MM.1S (cell line): ENCODE measurements around the gene HINT3.

Source experiments
- EZH2phosphoT487 ChIP-seq: fragments of 300-600 bp; sonication (generic); IDR thresholded peaks from 2 replicates; pipeline ENCODE4 v1.6.1; 2018; ENCODE audit warnings: antibody characterized with exemption, low read length
- TF ChIP-seq, protein P1 (sequence below): fragments of 300-600 bp; sonication (generic); IDR thresholded peaks from 2 replicates; pipeline ENCODE4 v1.5.1; 2016; ENCODE audit warnings: antibody characterized with exemption, low read length, mixed read lengths

DNA sequence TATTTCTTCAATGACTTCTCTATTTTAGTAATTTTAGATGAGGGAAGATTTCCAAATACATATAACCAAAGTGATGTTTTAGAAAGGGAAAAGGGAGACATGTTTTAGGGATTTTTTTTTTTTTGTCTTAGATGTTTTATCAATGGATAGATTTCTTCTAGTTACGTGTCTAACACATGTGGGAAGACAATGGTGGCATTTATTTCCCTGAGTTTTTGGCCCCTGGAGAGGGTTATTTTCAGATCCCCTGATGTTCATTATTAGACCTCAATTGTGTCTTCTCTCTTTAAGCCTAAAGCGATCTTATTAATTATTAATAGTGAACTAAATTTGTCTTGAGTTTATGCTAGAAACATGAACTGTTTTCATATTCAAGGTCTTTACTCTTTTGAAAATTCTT lies 60.0 kb downstream of the HINT3 start:
- TF ChIP-seq, protein P1, sequence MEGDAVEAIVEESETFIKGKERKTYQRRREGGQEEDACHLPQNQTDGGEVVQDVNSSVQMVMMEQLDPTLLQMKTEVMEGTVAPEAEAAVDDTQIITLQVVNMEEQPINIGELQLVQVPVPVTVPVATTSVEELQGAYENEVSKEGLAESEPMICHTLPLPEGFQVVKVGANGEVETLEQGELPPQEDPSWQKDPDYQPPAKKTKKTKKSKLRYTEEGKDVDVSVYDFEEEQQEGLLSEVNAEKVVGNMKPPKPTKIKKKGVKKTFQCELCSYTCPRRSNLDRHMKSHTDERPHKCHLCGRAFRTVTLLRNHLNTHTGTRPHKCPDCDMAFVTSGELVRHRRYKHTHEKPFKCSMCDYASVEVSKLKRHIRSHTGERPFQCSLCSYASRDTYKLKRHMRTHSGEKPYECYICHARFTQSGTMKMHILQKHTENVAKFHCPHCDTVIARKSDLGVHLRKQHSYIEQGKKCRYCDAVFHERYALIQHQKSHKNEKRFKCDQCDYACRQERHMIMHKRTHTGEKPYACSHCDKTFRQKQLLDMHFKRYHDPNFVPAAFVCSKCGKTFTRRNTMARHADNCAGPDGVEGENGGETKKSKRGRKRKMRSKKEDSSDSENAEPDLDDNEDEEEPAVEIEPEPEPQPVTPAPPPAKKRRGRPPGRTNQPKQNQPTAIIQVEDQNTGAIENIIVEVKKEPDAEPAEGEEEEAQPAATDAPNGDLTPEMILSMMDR, result no peak
- no peak for TF ChIP-seq EZH2phosphoT487
